ENCODE measurements around the gene CLCN3. TPM values are rescaled to one million over a fixed set of nuclear protein-coding genes. Genes with fewer than 3 reads are reported as not detected.

Gene CLCN3
- total and polyA plus RNA-seq, 2 of the 4 experiments (the other 2 are of a cell fraction), result 13.0 to 22.8 TPM

DNA sequence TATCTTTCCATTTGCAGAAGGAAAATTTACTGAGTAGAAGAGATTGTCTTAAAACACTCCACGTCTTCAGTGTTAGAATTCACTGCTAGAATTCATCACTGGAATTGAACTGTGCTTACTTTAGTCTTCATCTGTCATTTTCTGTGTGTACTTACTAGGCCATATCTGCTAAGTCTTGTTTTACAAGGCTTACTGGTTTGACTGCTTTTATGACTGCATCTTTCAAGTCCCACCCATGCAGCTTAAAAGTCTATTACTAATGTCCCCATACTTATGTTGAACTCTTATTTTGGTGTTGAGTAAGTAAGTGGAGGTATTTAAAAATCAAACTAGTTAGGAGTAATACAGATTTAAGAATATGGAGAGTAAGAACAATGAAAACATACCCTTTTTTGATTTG, 14.6 kb downstream of the CLCN3 start:
- Histone ChIP-seq H3K18ac (ENCODE audit: low read depth, low read length) (no peak overlapping the region), H3K27ac (ENCODE audit: insufficient read depth, low read length) (no peak overlapping the region), H2BK5ac (ENCODE audit: low read depth, low read length, poor library complexity, severe bottlenecking) (no peak overlapping the region), H4K5ac (ENCODE audit: low read depth, low read length) (no peak overlapping the region), H3K4me1 (ENCODE audit: control insufficient read depth, insufficient read depth, low read length) (0 out of 2 replicates have a peak, but pooled peaks cover 1% of the 10 kb centered on the region), H3K4me3 (ENCODE audit: insufficient read depth, low read depth, low read length) (no peak overlapping the region), H3K36me3 (ENCODE audit: control insufficient read depth, insufficient read depth, low read length) (peaks cover 3% of the 10 kb centered on the region; the same call in 1 of the 2 replicates), H4K91ac (ENCODE audit: insufficient read depth, low read depth, low read length) (no peak overlapping the region), H3K27me3 (ENCODE audit: control insufficient read depth, insufficient read depth, low read length) (no peaks in the 10 kb centered on the region), H3K9me1 (ENCODE audit: insufficient read depth, low read length) (no peaks in the 10 kb centered on the region), H2AK9ac (replicated peaks; ENCODE audit: low read depth, low read length, poor library complexity) (no peak overlapping the region), H3K4ac (ENCODE audit: low read depth, low read length) (no peak overlapping the region), H4K20me1 (ENCODE audit: insufficient read depth, low read length) (0 out of 2 replicates have a peak, but pooled peaks cover 3% of the 10 kb centered on the region), H3K56ac (ENCODE audit: extremely low read depth, insufficient read depth, low read length) (no peak overlapping the region), H2BK120ac (ENCODE audit: low read depth, low read length) (no peak overlapping the region), H3K14ac (replicated peaks; ENCODE audit: low read depth, low read length) (no peak overlapping the region), H2BK15ac (ENCODE audit: low read depth, low read length) (no peak overlapping the region), H2AFZ (replicated peaks; ENCODE audit: low read length, poor library complexity) (no peak overlapping the region), H3K23ac (ENCODE audit: low read depth, low read length) (no peak overlapping the region), H3K79me1 (ENCODE audit: low read depth in 1 of 2, low read length in 2 of 2) (peaks cover 2 to 11% of the 10 kb centered on the region in 2 experiments; a peak in 3 of 4 replicates), H4K8ac (ENCODE audit: low read depth in 2 of 2, low read length in 2 of 2) (no peak overlapping the region), H3K9me3 (ENCODE audit: control insufficient read depth, insufficient read depth, low read length) (no peaks in the 10 kb centered on the region), H2AK5ac (ENCODE audit: low read depth, low read length) (no peak overlapping the region), H2BK20ac (ENCODE audit: low read depth, low read length) (no peak overlapping the region), H3K9ac (ENCODE audit: low read depth, low read length) (no peak overlapping the region), H3K4me2 (ENCODE audit: low read depth, low read length) (no peak overlapping the region)
- BruUV-seq (replicated peaks), result no TSS peak
- no peak for DNase-seq
- ChIA-PET POLR2A (ENCODE audit: unreplicated experiment) (no interaction called here), CTCF (no interaction called here)
- intact Hi-C loops (cut with micrococcal nuclease) (no loop called here), in situ Hi-C loops (cut with MboI; ENCODE audit: low sequenced_read_pairs) (no loop called here), dilution Hi-C loops (cut with HindIII; ENCODE audit: low sequenced_read_pairs, unreplicated experiment) (no loop called here)
- no peak for ATAC-seq (ENCODE audit: low read depth)
- TF ChIP-seq MXI1 (IDR thresholded peaks at IDR 0.05; ENCODE audit: borderline replicate concordance, low read depth, low read length) (no peak), MAZ (IDR thresholded peaks at IDR 0.05; ENCODE audit: borderline replicate concordance, low read depth, low read length) (no peak)
- WGBS, 2 experiments (ENCODE audit: extremely low coverage in 2 of 2, insufficient read length in 1 of 2), result no CpG with 5 or more reads among the region's 1 CpG
